AG04450 (cell line): Measurements from ENCODE around the gene SIGMAR1. TPM values are rescaled to one million over a fixed set of nuclear protein-coding genes. Genes with fewer than 3 reads are reported as not detected.

Source experiments
- CTCF ChIA-PET: fragments of 300-600, 350-600 bp; formaldehyde crosslinking; extraction: SDS; loops from one replicate; lab custom pipeline; 2022; ENCODE audit warnings: antibody characterized with exemption, inconsistent platforms; lab: Charles Lee
- POLR2A ChIA-PET: fragments of 350-600 bp; formaldehyde crosslinking; extraction: SDS; loops from one replicate; lab custom pipeline; 2021; ENCODE audit warnings: antibody characterized with exemption, inconsistent platforms; lab: Yijun Ruan, JAX
- DNase-seq: peaks from one replicate; pipeline ENCODE4 v3.0.0-alpha.2; 2011; ENCODE audit warnings: low read depth, low spot score
- H3K27ac ChIP-seq: one replicate; pipeline ENCODE4 v1.5.1; 2012; ENCODE audit warnings: low read depth, low read length, control low read depth
- H3K27me3 ChIP-seq: one replicate; pipeline ENCODE4 v1.6.0; 2012; ENCODE audit warnings: low read length; ENCODE audit not compliant: control insufficient read depth, insufficient read depth
- H3K4me3 ChIP-seq: 2 replicates; pipeline ENCODE4 v1.5.1; 2011; ENCODE audit warnings: mild to moderate bottlenecking, low read depth, low read length, control low read depth
- H3K9me3 ChIP-seq: 2 replicates; pipeline ENCODE4 v1.5.1; 2012; ENCODE audit warnings: low read length; ENCODE audit not compliant: control insufficient read depth, insufficient read depth
- CTCF ChIP-seq: IDR thresholded peaks from 2 replicates; pipeline ENCODE4 v1.5.1; 2011; ENCODE audit warnings: low read depth, low read length, control low read depth, inconsistent platforms
- polyA plus RNA-seq: library from polyadenylated mRNA; depleted of rRNA; stranded (reverse); fragments of >200 nt; gene quantifications from 2 replicates; pipeline ENCODE4 v1.2.3, GENCODE V29; 2011

The SIGMAR1 gene
- polyA plus RNA-seq, 1 experiment, result 38.9 TPM

GRCh38 chr9:34590381-34591247 is 47.0 kb downstream of the SIGMAR1 start:
- no peak for DNase-seq
- TF ChIP-seq CTCF, result no peak
- Histone ChIP-seq H3K27ac (no peak overlapping the region), H3K27me3 (peaks cover 76% of the 10 kb centered on the region), H3K9me3 (no peaks in the 10 kb centered on the region; the same call in 1 of the 2 replicates), H3K4me3 (no peak overlapping the region)
- ChIA-PET CTCF (interaction anchor here (0.9 to 3.6 kb wide), 17 partner anchors 11 to 231 kb away, joined by 3 to 110 read pairs (median 8); no protein-coding TSS in a partner anchor), POLR2A (interaction anchor here (1.9 kb wide), 1 partner anchor 43 kb away, joined by 4 read pairs; no protein-coding TSS in a partner anchor)

GRCh38 chr9:34589636-34590380 is 47.8 kb downstream of the SIGMAR1 start, which contains the start of gene CNTFR:
CNTFR (minus strand) TSS chr9:34589724; CDS start chr9:34568981, 20,743 bp downstream.
- Histone ChIP-seq H3K9me3 (no peaks in the 10 kb centered on the region; the same call in 1 of the 2 replicates), H3K27me3 (peaks cover 84% of the 10 kb centered on the region), H3K4me3 (no peak within 1 kb of the TSS; the same call in 1 of the 2 replicates), H3K27ac (no peak within 1 kb of the TSS)
- ChIA-PET CTCF (interaction anchor here (0.7 kb wide), 1 partner anchor 186 kb away, joined by 8 read pairs; no protein-coding TSS in a partner anchor), POLR2A (no interaction called here)
- no peak for TF ChIP-seq CTCF
- DNase-seq, result no peak

GRCh38 chr9:34588671-34589635 is 48.6 kb downstream of the SIGMAR1 start:
- no peak for TF ChIP-seq CTCF
- no peak overlapping the region for H3K27ac ChIP-seq
- peaks cover 85% of the 10 kb centered on the region for H3K27me3 ChIP-seq
- no peaks in the 10 kb centered on the region; the same call in 1 of the 2 replicates for H3K9me3 ChIP-seq
- ChIA-PET CTCF (interaction anchor here (0.7 to 2.3 kb wide), 3 partner anchors 185 to 404 kb away, joined by 3 to 10 read pairs (median 8); no protein-coding TSS in a partner anchor), POLR2A (no interaction called here)
- DNase-seq, result no peak
- no peak overlapping the region for H3K4me3 ChIP-seq

GRCh38 chr9:34587271-34587670 is 50.3 kb downstream of the SIGMAR1 start:
- Histone ChIP-seq H3K27me3 (peaks cover 79% of the 10 kb centered on the region), H3K9me3 (no peaks in the 10 kb centered on the region; the same call in 1 of the 2 replicates), H3K27ac (no peak overlapping the region), H3K4me3 (no peak overlapping the region)
- ChIA-PET POLR2A (no interaction called here), CTCF (interaction anchor here (1.3 to 2.3 kb wide), 3 partner anchors 17 to 184 kb away, joined by 8 to 10 read pairs (median 8); no protein-coding TSS in a partner anchor)
- no peak for DNase-seq
- TF ChIP-seq CTCF, result no peak
